ENCODE data around the gene SNTG2.

DNA sequence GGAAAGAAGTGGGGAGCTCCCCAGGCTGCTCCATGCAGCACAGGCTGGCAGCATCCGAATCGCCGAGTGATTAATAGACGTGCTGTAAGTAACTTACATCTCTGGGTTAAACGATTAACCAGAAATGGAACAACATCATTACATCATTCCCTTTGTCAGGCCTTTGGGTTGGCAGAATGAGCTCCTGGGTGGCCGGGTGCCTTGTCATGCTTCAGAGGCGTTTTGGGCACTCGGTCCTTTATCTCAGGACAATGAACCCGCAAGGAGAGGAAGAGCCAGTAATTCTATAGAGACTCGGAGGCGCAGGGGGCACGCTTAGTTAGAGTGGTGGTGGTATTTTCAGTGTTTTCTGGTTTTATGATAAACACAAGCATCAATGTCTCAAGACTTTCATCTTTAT, 315.7 kb downstream of the SNTG2 start:
- no peak for TF ChIP-seq CTCF (IDR thresholded peaks at IDR 0.05; ENCODE audit: low read depth, low read length, poor library complexity, severe bottlenecking)
- no peak for TF ChIP-seq EZH2phosphoT487 (IDR thresholded peaks at IDR 0.05; ENCODE audit: borderline replicate concordance, low read length)

All from DOHH2 (cell line).